ENCODE measurements around the gene UBE4B.
"Not testable (repeated sequence)": the region's sequence is repeated elsewhere in the genome, so short reads cannot be mapped to it uniquely, and the experiment has no call there.

The UBE4B gene

DNA sequence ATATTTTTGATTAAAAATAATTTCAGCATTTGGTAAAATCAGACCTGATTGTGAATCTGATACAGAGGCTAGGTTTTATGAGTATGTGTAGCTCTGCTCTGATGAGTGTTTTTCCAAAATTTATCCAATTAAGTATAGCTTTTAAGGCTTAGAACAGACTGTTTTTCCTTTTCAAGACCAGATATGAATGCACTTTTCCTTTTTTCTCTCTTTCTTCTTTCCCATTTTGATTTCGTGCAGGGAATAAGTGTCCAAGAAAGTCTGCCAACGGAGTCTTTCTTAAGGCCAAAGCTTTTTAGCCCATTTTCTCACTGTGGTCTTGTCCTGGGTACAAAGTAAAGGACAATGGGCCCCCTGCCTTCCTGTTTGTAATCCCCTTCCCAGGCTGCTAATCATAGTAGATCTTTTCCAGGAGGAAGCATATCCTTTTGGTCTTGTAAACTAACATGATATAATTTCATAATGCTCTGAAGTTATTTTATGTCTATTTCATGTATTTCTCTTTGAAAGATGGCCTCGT lies 180.5 kb downstream of the UBE4B start:
- no peak for DNase-seq

DNA sequence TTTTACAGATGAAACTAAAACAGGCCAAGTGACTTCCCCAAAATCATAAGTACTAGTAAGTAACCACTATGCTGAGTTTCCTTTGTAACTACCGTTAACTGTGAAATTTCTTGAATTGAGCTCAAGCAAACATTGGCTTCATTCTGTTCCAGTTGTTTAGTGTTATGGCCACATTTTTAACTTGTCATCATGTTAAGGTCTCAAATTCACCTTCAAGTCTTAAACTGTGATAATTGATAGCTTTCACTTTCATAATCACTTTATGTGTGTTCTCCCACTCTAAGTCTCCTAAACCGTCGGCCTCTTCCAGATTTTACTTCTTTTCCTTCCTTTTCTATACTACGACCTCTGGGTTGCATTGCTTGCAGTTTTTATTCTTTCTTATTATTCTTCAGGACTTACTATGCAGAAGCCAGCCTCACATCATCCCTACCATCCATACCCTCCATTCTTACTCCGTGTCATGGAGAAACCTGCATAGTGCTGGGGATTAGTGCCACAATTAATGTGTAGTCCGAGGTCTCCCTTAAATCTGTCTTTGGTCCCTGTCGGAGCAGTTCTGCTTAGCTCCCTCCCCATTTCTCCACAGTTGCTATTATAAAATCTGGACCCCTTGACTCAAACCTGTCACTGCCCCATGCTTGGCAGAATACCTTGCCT lies 183.5 kb downstream of the UBE4B start:
- DNase-seq: no peak

- no peak for DNase-seq
Measured at GRCh38 chr1:10217748-10218441, 185.1 kb downstream of the UBE4B start.

GRCh38 chr1:10220200-10220599 lies 187.4 kb downstream of the UBE4B start:
- DNase-seq: no peak

DNA sequence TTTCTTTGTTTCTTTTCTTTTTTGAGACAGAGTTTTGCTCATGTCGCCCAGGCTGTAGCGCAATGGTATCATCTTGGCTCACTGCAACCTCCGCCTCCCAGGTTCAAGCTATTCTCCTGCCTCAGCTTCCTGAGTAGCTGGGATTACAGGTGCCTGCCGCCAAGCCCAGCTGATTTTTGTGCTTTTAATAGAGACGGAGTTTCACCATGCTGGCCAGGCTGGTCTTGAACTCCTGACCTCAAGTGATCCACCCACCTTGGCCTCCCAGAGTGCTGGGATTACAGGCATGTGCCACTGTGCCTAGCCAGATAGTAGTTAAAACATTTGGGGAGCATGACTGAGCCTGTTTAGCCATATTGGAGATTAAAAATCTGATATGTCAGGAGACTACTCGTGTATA lies 187.9 kb downstream of the UBE4B start:
- not testable (repeated sequence) for DNase-seq

DNA sequence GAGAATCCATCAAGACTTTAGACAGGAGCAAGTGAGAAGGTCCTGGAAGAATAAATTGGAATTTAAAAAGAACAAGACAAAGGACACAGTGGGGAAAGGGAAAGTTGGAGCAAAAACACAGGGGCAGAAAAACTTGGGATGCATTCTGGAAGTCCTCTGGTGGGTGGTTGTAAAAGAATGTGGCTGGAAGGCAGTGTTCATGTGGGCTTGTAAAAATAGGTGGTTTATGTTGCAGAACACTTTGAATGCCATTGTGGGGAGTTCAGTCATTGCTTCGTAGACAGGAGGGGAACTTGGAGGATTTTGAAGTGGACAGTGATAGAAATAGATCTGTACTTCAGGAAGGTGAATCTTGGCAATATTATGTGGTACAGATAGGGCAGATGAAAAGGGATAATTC lies 192.8 kb downstream of the UBE4B start:
- DNase-seq: no peak

DNA sequence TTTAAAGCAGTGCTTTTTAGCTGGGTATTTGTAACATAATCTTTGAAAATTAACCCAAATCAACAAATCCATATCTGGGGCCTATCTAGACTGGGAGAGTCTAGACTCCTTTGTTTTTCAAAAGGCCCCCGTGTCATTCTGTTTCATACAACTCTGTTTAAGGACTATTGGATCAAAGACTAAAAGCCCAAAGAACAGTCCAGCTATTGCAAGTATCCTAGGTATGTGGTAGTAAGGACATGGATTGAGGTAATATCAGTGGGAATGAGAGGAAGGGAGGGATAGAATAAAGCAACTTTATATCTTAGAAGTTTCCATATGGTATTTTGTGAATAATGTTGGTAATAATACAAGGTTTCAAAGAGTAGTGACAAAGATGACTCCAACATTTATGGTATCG lies 195.8 kb downstream of the UBE4B start:
- no peak for DNase-seq

DNA sequence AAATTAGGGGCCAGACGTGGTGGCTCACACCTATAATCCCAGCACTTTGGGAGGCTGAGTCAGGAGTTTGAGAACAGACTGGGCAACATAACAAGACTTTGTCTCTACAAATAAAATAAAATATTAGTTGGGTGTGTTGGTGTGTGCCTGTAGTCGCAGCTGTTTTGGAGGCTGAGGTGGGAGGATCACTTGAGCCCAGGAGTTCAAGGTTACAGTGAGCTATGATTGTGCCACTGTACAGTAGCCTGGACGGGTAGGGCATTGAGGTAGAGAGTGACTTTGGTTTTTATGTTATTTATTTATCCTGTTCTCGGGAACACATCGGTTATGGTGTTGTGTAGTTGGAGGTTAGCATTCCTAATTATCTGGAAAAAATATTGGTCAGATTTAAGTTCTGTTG lies 197.1 kb downstream of the UBE4B start:
- no peak for DNase-seq

All from cerebellar nuclear complex (tissue), 1 donor.